SKM-1 treated with dmso at 0.1 percent for 144 hours (cell line): ENCODE measurements around the gene ENPP6.

Experiments
- DNase-seq: peaks from one replicate; lab custom pipeline; 2025; ENCODE audit not compliant: unreplicated experiment; lab: John Stamatoyannopoulos, UW

ENPP6 gene

DNA sequence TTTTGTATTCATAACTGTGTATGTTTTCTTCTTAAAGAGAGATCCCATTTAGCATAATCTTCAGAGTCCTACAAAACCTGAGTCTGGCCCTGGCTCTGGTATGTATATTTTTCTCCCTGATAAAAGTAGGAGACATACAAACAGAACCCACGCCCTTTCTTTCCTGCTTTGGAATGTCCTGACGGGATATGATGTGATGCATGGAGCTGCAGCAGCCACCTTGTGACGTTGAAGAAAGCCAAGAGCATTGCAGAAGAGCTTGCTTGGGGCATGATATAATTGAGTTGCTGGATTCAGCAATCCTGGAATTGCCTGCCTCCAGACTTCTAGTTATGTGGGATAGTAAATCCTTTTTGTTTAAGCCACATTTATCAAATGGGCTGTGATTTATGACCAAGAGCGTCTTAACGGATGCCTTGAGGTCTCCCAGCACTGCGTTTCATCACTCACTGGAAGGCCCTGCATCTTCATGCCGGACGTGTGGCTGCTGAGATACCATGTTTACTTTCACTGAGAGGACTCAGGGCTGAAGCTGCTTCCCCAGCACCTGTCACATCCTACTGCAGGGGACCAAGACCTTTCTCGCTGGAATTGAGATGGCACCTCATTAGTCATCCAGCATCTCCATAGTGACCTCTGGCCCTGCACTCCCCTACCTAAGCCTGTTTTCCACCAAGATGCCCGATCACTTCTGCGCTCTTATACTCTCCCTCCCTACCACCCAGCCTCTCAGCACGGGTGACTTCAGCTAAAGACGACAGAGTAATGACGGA, 107.0 kb downstream of the ENPP6 start:
- DNase-seq: no peak

DNA sequence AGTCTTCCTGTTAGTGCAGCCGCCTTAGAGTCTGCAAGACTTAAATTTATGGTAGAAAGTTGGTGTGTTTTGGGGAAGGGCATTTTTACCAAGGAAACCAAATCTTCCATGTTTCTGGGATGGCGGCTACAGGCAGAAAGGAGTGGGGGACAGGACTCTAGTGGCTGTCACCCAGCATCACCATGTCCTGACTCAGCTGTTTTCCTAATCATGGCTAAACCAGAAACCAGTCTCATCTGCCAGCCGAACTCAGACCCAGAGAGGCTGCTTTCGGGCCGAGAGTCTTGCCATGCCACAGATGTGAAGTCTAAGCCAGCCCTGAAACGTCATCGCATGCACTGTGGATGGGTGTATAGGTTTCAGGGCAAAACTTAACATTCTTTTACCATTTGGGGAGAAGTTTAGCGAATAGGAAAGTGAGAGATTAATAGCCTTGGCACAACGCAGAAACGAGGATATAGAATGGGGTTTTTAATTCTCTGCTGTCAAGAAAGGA, 109.6 kb downstream of the ENPP6 start:
- DNase-seq: no peak

DNA sequence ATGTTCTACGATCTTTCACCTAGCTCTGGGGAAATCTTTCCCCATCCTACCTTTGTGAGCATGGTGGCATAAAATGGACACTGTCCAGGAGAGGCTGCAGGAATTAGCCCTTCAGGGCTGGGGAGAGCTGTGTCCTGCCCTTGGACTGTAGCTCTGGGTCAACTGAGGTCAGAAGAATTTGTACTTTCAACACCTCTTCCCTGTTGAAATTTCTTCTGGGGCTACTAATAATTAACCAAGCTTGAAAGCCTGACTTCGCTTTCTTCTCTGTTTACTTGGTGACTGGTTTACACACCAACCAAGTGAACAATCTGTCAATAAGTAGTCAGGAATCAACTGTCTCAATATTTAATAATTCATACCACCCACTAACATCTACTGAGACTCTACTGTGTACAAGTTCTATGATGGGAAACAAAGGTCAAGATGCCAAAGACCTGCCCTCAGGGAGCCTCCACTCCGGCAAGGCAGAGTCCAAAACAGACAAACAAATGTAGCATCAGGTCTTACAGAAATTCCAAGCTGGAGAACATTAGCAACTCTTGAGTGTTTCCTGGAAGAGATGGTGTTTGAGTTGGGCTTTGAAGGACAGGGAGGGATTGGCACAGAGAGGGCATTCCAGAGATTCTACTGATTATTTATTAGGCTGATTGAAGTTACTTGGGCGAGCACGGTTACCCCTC, 113.1 kb downstream of the ENPP6 start:
- DNase-seq: no peak

DNA sequence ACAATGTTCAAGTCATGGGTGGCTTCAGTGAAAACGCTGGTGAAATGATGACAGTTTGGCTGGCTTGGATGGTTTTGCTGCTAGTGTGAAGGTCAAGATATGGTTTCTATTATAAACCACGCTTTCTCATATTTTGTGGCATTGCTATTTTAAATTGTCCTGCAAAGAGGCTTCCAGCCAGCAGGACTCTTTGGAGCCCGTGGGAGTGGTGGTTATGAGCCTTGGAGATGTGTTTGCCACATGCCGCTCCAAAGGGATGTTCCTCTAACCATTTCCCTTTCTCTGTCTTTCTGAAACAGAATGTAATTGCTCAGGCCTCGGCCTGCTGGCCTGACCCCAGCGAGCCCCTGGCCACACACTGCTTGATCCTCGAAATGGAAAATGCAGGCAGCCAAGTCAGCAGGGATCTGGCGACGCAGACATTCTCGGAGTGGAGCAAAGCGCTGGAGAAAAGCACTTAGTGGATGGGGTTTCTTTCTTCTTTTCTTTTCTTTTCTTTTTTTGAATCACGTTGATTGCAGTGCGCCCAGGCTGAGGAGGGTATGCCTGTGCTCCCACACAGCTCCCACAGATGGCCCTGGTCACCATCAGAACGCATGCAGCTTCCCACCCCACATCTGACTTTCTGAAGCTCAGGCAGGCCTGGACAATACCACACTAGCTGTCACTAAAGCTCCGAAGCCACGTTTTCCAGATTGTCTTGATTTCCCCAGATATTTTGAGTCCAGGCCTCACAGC, 114.0 kb downstream of the ENPP6 start:
- DNase-seq: no peak

DNA sequence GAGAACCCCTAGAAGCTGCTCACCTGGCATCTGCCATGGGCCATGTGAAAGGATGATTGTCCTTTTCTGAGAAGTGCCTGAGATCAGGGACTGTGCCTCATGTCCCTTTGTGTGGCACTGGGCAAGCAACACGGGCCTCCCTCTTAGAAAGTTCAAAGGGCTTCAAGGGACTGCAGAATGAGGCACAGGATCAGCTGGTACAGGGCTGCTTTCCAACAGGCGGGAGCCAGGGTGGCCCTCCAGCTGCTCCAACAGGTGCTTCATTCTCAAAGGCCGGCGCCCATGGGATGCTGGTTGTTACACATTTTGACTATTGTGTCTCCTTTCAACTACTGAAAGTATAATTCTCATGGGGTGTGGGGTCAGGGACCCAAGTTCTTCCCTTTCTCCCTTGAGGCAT, 114.7 kb downstream of the ENPP6 start:
- no peak for DNase-seq

DNA sequence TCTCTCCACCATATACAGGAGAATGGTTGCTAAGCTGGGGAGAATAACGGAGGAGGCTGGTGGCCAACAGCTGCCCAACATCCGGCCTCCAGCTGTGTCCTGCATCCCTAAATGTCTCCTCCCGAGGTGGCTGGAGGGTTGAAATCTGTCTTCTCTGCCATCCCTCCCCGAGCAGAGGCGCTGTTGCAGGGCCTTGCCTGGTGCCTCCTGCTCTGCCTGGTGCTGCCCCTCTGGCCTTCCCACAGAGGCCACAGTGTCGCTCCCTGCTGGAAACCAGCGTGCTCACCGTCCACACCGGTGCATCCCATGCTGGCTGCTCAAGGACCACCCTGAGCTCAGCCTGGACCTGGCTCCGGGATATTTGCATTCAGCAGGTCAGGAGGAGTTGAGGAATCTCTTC, 115.2 kb downstream of the ENPP6 start:
- no peak for DNase-seq

DNA sequence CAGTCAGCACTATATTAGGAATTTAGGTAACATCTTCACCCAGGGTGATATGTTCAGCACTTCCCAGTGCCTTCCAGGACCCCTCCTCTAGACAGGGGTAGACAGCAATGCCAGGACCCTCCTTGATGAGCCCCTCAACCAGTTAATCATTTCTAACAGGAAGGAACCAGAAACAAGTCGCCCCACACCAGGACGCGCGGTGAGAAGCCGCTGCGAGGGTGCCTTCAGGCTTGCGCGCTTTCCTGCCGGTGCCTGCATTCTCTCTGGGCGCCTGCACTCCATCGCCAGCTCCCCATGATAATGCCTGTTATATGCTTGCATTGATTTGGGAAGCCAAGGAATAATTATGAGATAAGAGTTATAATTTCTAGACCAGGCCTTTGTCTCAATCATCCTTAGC, 116.0 kb downstream of the ENPP6 start:
- no peak for DNase-seq

DNA sequence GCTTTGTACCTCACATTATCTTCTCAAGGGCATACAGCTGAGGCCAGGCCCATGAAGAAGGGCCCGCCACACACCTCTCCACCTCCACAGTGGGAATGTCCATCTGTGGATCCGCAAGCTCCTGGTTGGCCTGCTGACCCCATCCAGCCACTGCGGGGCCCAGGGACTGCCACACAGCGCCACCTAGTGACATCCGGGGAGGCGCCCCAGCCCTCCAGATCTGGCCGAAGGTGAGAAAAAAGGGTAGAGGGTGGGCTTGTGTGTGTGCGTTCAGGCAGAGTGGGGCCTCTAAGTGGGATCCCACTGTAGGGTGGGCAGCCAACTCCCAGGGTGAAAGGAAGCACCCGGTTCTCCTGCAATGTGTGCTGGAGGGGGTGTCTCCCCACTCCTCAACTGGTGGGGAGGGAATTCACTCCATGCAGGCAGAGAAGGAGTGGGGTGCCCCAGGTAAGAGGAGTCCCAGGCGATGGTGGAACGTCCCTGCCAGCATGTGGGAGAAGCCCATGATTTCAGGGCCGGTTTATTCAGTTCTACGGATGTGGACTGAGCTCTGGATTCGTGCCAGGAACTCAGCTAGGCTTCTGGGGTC, 117.3 kb downstream of the ENPP6 start:
- DNase-seq: no peak

DNA sequence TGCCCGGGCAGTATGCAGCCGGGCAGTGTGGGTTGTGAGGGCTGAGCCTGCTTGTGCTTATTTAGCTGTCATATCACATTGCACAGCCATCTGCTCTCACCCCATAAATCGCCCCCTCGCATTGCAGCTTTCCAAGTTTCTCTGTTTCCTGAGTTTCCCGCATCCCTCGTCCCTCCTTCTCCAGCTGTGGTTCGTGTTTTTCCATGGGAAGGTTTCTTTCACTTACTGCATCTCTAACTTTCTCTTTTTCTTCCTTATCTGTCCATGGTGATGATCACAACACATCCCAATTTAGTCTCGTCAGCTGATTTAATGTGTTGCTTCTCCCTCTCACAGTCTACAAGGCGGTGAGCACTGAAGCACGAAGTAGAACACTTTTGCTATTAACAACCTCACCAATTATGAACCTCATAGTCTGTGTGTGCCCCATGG, 118.1 kb downstream of the ENPP6 start:
- DNase-seq: no peak

DNA sequence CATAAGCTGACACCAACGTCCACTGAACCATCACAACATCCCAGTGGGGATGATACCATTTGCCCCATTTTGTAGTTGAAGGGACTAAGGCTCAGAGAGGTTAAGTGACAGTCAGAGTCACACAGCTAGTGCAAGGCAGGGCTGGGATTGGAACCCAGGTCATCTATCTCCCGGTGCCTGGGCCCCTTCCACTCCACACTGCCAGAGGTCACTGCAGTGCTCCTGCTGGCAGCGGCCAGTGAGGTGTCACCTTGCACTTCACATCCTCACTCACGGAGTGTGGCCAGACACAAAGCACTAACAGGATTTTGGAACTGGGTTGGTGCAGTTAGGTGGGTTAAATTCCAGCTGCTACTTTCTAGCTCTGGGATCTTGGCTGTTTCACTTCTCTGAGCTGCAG, 118.7 kb downstream of the ENPP6 start:
- no peak for DNase-seq

DNA sequence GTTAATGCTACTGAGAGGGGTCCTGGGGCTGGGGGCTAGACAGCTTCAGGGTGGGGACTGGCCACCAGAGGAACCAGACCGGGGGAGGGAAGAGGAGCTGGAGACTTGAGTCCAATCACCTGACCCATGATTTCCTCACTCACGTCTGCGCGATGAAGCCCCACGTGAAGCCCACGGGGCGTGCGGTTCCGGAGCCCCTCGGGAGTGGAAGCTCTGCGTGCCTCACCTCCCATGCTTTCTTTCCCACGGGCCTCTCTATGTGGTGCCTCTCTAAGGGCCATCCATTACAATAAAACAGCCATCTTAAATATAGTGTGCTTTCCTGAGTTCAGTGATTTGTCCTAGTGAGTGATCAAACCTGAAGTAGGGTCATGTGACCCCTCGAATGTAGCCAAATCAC, 119.9 kb downstream of the ENPP6 start:
- DNase-seq: no peak

DNA sequence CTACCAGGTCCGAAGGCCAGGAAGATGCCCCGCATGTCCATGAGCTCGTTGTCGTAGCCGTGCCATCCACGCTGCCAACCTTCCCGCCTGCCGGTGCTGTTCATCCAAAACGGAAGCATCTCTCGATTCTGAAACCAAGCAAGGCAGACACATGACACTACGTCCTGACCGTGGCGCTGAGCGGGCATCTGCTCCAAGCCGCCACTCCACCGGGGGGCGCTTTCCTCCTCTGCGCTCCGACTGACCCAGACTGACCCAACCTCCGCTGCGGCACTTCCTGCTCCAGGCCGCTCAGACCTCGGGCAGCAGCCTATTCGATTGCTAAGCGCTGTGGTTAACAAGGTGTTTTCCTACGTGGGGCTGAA, 120.5 kb downstream of the ENPP6 start:
- no peak for DNase-seq

DNA sequence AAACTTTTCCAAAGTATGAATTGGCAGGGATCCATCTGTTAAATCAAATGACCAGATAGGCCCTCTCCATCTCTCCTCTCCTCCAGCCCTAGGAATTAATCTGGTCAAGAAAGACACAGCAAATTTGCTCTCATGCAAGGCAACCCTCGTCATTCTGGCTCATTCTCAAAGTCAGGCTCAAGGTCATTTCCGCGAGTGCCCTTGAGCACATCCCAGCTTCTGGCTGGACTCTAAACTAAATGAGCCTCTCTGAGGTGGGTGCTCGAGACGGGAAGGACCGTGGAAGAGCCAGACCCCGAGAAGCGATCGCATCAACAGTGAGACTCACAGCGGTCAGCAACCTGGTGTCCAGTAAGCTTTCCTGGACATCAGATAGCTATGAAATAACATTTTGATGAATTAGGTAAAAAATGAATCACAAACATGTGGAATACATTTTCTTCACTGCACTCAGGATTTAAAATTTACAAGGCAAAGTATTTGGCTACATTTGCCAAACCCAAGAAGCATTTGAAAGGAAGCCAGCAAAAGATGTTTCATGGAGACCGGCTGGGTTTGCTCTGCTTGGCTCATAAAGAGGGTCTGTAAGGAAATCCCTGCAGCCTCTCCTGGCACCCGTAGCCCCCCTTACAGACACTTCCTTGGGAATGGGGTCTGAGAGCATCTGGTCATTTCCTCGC, 121.0 kb downstream of the ENPP6 start:
- no peak for DNase-seq

DNA sequence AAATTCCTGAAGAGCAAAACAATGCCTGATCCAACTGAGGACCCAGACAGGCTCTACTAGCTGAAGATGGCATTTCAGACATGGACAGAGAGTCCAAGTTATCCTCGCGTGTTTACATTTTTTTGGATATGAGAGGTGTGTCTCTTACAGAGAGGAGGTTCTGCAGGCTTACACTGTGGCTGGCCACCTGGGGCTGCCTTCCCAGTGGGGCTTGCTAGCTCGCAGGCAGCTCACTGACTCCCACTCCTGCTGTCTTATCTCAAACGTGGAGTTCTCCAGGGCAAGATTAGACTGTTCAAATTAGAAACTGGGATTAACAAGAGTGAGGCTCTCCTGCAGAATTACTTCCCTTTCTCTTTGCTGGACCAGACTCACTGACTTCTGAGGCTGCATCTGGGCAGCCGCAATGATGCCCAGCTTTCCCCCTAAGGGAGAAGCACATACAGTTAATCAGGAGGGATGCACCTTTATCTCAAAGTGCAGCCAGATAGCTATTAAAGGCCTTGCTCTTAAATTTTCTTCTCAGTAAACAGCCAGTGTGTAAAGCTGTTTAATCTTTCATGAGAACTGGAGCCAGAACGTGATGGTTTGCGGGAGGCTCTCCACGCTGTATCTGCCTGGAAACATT, 123.0 kb downstream of the ENPP6 start:
- no peak for DNase-seq

DNA sequence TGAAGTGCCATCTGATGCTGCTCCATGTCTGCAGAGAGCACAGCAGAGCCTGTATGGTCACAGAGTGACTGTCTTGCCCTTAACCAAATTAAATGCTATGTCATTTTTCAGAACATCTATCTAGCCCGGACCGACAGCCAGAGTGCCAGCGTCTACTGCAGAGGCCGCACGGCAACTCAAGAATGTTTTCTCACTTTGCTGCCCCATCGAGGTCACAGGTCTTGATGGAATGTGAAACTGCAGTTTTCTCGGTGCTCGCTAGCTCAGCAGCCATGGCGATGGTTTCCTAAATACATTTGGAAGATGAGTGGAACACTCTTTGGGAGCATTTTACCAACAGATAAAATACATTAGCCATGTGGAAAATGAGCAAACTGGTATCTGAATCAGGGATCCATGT, 125.7 kb downstream of the ENPP6 start:
- DNase-seq: no peak

DNA sequence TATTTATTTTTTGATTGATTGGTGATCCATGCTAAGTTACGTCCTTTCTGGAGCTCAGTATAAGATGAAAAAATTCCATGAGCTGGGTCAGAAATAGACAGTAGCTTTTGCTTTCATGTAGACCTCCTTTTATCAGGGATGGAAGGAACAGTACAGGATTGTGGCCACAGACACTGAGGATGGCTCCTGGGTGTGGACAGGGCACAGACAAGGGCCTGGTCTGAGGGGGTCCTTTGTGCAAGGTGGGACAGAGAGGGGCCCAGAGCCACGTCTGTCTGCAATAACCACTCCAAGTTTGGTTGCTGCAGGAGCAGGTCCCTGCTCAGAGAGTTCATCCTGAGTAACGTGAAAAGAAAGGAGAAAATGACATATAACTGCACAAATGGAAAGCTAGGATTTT, 127.1 kb downstream of the ENPP6 start:
- no peak for DNase-seq

DNA sequence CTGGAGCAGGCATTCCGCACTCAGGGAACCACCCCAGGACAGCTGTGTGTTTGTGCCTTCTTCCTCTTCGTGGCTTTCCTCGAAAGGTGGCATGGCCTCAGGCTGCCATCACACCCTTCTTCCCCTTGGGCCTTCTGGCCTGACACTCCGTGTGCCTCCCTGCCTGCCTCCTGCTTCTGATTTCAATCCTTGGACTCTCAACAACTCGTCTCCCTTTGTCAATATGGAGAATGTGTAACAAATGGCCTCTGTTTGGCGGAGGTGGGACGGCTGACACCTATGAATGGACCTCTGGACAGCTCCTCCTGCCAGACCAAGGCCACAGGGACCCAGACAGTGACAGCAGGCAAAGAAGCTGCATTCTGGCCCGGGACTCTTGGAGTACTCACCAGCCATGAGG, 137.0 kb downstream of the ENPP6 start:
- DNase-seq: no peak

DNA sequence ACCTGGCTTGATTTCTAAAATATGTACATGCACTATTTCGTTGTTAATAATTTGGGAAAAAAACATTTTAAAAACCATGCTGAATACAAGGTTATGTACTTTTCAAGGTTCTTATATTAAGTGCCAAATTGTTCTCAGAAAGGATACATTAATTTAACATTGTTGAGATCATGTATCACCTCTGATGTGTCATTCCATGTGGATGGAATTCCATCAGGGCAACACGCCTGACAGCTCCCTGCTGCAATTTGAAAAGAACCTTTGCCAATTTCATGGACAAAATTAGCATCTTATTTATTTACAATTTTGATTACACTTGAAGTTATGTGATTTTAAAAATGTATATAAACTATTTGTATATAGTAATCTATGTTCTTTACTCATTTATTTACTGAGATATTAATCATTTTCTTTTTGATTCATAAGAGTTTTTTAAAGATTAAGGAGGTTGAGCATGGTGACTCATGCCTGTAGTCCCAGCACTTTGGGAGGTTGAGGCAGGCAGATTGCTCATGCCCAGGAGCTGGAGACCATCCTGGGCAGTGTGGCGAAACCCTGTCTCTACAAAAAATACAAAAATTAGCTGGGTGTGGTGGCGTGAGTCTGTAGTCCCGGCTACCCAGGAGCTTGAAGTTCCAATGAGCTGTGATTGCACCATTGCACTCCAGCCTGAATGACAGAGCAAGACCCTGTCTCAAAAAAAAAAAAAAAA, 142.8 kb downstream of the ENPP6 start:
- DNase-seq: no peak

DNA sequence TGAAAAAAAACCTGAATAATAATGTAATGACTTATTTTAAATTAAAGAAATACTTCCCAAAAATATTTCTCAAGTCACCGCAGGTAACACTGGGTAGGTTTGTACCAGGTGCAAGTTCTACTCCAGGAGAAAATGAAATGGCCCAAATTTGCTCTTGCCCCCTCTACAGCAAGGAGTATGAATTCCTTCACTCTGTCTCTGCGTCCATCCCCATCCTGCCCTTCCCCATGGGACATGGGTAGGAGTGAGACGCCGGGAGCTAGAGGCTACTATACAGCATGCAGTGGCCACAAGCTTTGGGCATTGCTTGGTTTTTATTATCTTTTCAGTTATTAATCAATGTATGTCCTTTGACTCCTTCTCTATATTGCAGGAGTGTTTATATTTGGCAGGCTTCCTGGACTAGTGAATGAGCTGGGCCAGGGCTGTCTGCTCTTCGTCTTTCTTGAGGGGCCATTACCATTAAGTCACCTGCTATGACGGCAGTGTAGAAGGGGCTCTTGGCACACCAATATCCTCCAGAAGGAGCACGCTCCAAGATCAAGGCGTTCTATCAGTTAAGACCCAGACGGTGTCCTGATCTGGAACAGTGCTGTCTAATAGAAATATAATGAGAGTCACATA, 149.6 kb downstream of the ENPP6 start:
- DNase-seq: no peak
